Stimulated activated CD4-positive, alpha-beta T cell treated with anti-CD3 and anti-CD28 coated beads, Interleukin-12 subunit alpha, Interleukin-12 subunit beta, amount 100 ng/mL, for 4 hours (primary cell): ENCODE results near the gene SEL1L.
"Not testable (repeated sequence)": the region's sequence is repeated elsewhere in the genome, so short reads cannot be mapped to it uniquely, and the experiment has no call there.

Experiments used
- DNase-seq: peaks from one replicate; pipeline ENCODE4 v3.0.0-alpha.2; 2020

Gene SEL1L

GRCh38 chr14:81533536-81534343, at the start of gene SEL1L:
Gene SEL1L, minus strand, starts transcription at chr14:81533853. Its CDS starts 109 bp downstream, at chr14:81533744.
- DNase-seq: peak; percentile 99

- no peak for DNase-seq
These were observed 48.8 kb upstream of the SEL1L start for GRCh38 chr14:81582420-81582819.

- no peak for DNase-seq
These were observed 45.5 kb upstream of the SEL1L start for GRCh38 chr14:81579115-81579514.

GRCh38 chr14:81571437-81571836, 37.8 kb upstream of the SEL1L start:
- DNase-seq: no peak

- no peak for DNase-seq
These were observed 33.6 kb upstream of the SEL1L start for GRCh38 chr14:81567302-81567701.

GRCh38 chr14:81565441-81566290, 32.0 kb upstream of the SEL1L start:
- DNase-seq: no peak

GRCh38 chr14:81562818-81563217, 29.2 kb upstream of the SEL1L start:
- DNase-seq: no peak

- DNase-seq: no peak
These were observed 27.6 kb upstream of the SEL1L start for GRCh38 chr14:81561084-81561775.

- no peak for DNase-seq
These were observed 25.7 kb upstream of the SEL1L start for GRCh38 chr14:81559385-81559784.

- no peak for DNase-seq
These were observed 23.5 kb upstream of the SEL1L start for GRCh38 chr14:81557146-81557545.

GRCh38 chr14:81555684-81556083, 22.0 kb upstream of the SEL1L start:
- no peak for DNase-seq

GRCh38 chr14:81555051-81555450, 21.4 kb upstream of the SEL1L start:
- no peak for DNase-seq

GRCh38 chr14:81551471-81551870, 17.8 kb upstream of the SEL1L start:
- no peak for DNase-seq

- no peak for DNase-seq
These were observed 16.5 kb upstream of the SEL1L start for GRCh38 chr14:81550001-81550637.

GRCh38 chr14:81541206-81541605, 7.6 kb upstream of the SEL1L start:
- DNase-seq: not testable (repeated sequence)

- no peak for DNase-seq
These were observed 3.5 kb upstream of the SEL1L start for GRCh38 chr14:81537193-81537592.

GRCh38 chr14:81536241-81536771, 2.7 kb upstream of the SEL1L start:
- no peak for DNase-seq

- DNase-seq: no peak
These were observed 1.9 kb upstream of the SEL1L start for GRCh38 chr14:81535396-81536164.

GRCh38 chr14:81534510-81535074, 939 bp upstream of the SEL1L start:
- no peak for DNase-seq

- no peak for DNase-seq
These were observed 479 bp downstream of the SEL1L start for GRCh38 chr14:81533212-81533535.

- no peak for DNase-seq
These were observed 4.3 kb downstream of the SEL1L start for GRCh38 chr14:81529391-81529790.

GRCh38 chr14:81525129-81525528, 8.5 kb downstream of the SEL1L start:
- no peak for DNase-seq
